Measurements from ENCODE around the gene TOR4A. TPM values are rescaled to one million over a fixed set of nuclear protein-coding genes. Genes with fewer than 3 reads are reported as not detected.

TOR4A gene
- total and polyA plus RNA-seq, 2 experiments from 2014 or later: 2.0 to 19.0 TPM

DNA sequence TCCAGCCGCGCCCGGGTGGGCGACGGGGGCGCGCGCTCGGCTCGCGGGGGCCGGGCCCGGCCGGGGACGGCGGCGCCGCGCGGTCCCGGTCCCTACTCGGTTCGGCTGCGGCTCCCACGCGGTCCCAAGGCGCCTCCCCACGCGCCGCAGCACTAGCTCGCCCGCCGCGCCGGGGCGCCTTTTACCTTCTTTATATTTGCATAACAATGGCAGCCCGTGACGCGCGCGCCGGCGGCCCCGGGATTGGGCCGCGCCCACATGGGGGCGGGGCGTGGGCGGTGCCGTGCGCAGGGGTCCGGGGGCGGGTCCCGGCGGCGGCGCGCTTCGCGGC is 24.6 kb downstream of the TOR4A start, which contains the start of gene NRARP:
Gene NRARP (minus strand): TSS at position 154 of the 331 bp plus-strand sequence. CDS start 343 bp downstream, outside the sequence.
- DNase-seq (ENCODE audit: low spot score): peak; percentile 88
- peaks cover 3% of the 10 kb centered on the region; the same call in 1 of the 2 replicates for H3K79me2 ChIP-seq (replicated peaks; ENCODE audit: insufficient read depth)
- no peaks in the 10 kb centered on the region for H3K36me3 ChIP-seq (ENCODE audit: insufficient read depth)
- ATAC-seq: no peak
- peaks cover 4% of the 10 kb centered on the region; the same call in 2 of the 3 replicates for H3K36me3 Mint-ChIP-seq (ENCODE audit: low read depth)
- no peak within 1 kb of the TSS for H3K27ac ChIP-seq (ENCODE audit: low read depth)
- H3K9me2 ChIP-seq (ENCODE audit: insufficient read depth): no peaks in the 10 kb centered on the region
- peaks cover 28% of the 10 kb centered on the region for H3K27me3 Mint-ChIP-seq (ENCODE audit: insufficient read depth, low read depth, poor library complexity)
- no peak for TF ChIP-seq EZH2 (IDR thresholded peaks at IDR 0.05; ENCODE audit: low read depth, unreplicated experiment)
- TF ChIP-seq, protein P1, sequence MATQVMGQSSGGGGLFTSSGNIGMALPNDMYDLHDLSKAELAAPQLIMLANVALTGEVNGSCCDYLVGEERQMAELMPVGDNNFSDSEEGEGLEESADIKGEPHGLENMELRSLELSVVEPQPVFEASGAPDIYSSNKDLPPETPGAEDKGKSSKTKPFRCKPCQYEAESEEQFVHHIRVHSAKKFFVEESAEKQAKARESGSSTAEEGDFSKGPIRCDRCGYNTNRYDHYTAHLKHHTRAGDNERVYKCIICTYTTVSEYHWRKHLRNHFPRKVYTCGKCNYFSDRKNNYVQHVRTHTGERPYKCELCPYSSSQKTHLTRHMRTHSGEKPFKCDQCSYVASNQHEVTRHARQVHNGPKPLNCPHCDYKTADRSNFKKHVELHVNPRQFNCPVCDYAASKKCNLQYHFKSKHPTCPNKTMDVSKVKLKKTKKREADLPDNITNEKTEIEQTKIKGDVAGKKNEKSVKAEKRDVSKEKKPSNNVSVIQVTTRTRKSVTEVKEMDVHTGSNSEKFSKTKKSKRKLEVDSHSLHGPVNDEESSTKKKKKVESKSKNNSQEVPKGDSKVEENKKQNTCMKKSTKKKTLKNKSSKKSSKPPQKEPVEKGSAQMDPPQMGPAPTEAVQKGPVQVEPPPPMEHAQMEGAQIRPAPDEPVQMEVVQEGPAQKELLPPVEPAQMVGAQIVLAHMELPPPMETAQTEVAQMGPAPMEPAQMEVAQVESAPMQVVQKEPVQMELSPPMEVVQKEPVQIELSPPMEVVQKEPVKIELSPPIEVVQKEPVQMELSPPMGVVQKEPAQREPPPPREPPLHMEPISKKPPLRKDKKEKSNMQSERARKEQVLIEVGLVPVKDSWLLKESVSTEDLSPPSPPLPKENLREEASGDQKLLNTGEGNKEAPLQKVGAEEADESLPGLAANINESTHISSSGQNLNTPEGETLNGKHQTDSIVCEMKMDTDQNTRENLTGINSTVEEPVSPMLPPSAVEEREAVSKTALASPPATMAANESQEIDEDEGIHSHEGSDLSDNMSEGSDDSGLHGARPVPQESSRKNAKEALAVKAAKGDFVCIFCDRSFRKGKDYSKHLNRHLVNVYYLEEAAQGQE (IDR thresholded peaks at IDR 0.05; ENCODE audit: unreplicated experiment): no peak
- TF ChIP-seq, protein P2, sequence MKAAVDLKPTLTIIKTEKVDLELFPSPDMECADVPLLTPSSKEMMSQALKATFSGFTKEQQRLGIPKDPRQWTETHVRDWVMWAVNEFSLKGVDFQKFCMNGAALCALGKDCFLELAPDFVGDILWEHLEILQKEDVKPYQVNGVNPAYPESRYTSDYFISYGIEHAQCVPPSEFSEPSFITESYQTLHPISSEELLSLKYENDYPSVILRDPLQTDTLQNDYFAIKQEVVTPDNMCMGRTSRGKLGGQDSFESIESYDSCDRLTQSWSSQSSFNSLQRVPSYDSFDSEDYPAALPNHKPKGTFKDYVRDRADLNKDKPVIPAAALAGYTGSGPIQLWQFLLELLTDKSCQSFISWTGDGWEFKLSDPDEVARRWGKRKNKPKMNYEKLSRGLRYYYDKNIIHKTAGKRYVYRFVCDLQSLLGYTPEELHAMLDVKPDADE (IDR thresholded peaks at IDR 0.05): no peak
- TF ChIP-seq NANOG (IDR thresholded peaks at IDR 0.05; ENCODE audit: borderline replicate concordance): no peak
- TF ChIP-seq, protein P3, sequence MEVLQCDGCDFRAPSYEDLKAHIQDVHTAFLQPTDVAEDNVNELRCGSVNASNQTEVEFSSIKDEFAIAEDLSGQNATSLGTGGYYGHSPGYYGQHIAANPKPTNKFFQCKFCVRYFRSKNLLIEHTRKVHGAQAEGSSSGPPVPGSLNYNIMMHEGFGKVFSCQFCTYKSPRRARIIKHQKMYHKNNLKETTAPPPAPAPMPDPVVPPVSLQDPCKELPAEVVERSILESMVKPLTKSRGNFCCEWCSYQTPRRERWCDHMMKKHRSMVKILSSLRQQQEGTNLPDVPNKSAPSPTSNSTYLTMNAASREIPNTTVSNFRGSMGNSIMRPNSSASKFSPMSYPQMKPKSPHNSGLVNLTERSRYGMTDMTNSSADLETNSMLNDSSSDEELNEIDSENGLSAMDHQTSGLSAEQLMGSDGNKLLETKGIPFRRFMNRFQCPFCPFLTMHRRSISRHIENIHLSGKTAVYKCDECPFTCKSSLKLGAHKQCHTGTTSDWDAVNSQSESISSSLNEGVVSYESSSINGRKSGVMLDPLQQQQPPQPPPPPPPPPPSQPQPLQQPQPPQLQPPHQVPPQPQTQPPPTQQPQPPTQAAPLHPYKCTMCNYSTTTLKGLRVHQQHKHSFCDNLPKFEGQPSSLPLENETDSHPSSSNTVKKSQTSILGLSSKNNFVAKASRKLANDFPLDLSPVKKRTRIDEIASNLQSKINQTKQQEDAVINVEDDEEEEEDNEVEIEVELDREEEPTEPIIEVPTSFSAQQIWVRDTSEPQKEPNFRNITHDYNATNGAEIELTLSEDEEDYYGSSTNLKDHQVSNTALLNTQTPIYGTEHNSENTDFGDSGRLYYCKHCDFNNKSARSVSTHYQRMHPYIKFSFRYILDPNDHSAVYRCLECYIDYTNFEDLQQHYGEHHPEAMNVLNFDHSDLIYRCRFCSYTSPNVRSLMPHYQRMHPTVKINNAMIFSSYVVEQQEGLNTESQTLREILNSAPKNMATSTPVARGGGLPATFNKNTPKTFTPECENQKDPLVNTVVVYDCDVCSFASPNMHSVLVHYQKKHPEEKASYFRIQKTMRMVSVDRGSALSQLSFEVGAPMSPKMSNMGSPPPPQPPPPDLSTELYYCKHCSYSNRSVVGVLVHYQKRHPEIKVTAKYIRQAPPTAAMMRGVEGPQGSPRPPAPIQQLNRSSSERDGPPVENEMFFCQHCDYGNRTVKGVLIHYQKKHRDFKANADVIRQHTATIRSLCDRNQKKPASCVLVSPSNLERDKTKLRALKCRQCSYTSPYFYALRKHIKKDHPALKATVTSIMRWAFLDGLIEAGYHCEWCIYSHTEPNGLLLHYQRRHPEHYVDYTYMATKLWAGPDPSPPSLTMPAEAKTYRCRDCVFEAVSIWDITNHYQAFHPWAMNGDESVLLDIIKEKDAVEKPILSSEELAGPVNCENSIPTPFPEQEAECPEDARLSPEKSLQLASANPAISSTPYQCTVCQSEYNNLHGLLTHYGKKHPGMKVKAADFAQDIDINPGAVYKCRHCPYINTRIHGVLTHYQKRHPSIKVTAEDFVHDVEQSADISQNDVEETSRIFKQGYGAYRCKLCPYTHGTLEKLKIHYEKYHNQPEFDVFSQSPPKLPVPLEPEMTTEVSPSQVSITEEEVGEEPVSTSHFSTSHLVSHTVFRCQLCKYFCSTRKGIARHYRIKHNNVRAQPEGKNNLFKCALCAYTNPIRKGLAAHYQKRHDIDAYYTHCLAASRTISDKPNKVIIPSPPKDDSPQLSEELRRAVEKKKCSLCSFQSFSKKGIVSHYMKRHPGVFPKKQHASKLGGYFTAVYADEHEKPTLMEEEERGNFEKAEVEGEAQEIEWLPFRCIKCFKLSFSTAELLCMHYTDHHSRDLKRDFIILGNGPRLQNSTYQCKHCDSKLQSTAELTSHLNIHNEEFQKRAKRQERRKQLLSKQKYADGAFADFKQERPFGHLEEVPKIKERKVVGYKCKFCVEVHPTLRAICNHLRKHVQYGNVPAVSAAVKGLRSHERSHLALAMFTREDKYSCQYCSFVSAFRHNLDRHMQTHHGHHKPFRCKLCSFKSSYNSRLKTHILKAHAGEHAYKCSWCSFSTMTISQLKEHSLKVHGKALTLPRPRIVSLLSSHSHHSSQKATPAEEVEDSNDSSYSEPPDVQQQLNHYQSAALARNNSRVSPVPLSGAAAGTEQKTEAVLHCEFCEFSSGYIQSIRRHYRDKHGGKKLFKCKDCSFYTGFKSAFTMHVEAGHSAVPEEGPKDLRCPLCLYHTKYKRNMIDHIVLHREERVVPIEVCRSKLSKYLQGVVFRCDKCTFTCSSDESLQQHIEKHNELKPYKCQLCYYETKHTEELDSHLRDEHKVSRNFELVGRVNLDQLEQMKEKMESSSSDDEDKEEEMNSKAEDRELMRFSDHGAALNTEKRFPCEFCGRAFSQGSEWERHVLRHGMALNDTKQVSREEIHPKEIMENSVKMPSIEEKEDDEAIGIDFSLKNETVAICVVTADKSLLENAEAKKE (CRISPR knock-in tag; IDR thresholded peaks at IDR 0.05): no peak
- TF ChIP-seq CREB1 (CRISPR knock-in tag; IDR thresholded peaks at IDR 0.05; ENCODE audit: low read depth): peak; percentile 77
- peak; percentile 83 for TF ChIP-seq POLR2AphosphoS5 (IDR thresholded peaks at IDR 0.05; ENCODE audit: low read depth)
- TF ChIP-seq JUNB (IDR thresholded peaks at IDR 0.05; ENCODE audit: unreplicated experiment): no peak
- H3K4me2 ChIP-seq: peak within 1 kb of the TSS; percentile 96
- H3K27ac Mint-ChIP-seq: no peak within 1 kb of the TSS
- peak within 1 kb of the TSS; percentile 94 for H3K4me3 ChIP-seq
- peaks cover 11% of the 10 kb centered on the region for H4K20me1 ChIP-seq (replicated peaks; ENCODE audit: insufficient read depth)
- peaks cover 44% of the 10 kb centered on the region for H3K4me1 Mint-ChIP-seq
- no peaks in the 10 kb centered on the region for H3K9me3 Mint-ChIP-seq
- H3K4me3 Mint-ChIP-seq: peak within 1 kb of the TSS; percentile 97
- H3K4me1 ChIP-seq (ENCODE audit: insufficient read depth): peaks cover 45% of the 10 kb centered on the region
- peaks cover 20% of the 10 kb centered on the region for H3K27me3 ChIP-seq (ENCODE audit: insufficient read depth)
- H3F3A ChIP-seq (replicated peaks; ENCODE audit: low read depth): peaks cover 22% of the 10 kb centered on the region
- no peak within 1 kb of the TSS for H2AFZ ChIP-seq

Measured in GM23338 (cell line).